ENCODE results near the gene PRKAR2B.

DNA sequence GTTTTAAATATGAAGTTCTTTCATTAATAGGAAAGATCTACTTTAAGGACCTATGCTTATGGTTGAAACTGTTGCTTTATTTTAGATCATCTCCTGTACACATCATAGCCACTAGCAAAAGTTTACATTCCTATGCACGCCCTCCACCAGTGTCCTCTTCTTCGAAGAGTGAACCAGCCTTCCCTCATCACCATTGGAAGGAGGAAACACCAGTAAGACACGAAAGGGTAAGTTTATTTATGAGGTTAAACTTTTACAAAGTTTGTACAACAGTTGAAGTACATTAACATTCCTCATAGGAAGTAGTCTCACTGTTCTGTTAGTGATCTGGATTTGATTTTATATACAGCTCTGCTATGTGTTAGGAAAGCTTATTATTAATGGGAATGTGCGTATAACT is 141.2 kb downstream of the PRKAR2B start:
- TF ChIP-seq REST (IDR thresholded peaks at IDR 0.05; ENCODE audit: insufficient read depth in 1 of 2, low read depth in 2 of 2, low read length in 2 of 2) (no peak), TAF1 (IDR thresholded peaks at IDR 0.05; ENCODE audit: borderline replicate concordance, insufficient read depth, low read length) (no peak)

All from PFSK-1 (cell line).